DMS 273 (cell line): ENCODE measurements around the gene UQCR10.

ENCODE experiments used
- DNase-seq: peaks from one replicate; lab custom pipeline; 2025; ENCODE audit not compliant: unreplicated experiment; lab: John Stamatoyannopoulos, UW

Gene UQCR10

DNA sequence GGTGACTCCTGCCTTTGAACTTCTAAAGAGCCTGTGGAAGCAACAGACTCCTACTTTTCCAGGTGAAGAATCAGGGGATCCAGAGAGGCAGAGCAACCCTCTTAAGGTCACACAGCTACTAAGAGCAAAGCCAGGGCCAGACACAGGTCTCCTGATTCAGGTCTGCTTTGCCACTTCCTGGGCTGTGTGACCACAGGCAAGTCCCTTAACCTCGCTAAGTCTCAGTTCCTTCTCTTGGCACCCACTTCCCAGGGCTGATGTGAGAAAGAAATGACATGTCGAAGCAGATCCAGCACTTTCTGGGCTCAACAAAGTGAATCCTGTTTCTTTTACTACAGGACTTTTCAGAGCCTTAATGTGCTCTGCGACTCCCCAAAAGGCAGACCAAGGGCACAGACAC, 30.2 kb downstream of the UQCR10 start:
- no peak for DNase-seq

DNA sequence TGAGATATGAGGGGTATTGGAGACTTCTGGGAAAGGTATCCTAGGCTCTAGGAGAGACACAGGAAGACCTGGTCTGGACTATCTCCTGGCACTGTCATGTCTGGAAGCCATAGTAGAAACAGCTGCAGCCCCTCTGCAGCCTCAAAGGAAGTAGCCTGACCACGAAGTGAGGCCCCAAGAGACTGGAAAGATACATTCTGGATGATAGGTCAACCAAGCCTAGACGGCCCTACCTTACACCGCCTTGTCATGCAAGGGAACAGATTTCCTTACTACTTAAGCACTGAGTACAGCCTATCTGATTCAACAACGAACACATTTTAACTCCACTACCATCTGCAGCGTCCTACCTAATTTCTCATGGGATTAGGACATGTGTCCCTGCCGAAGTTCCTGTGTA, 31.1 kb downstream of the UQCR10 start:
- DNase-seq, result no peak

DNA sequence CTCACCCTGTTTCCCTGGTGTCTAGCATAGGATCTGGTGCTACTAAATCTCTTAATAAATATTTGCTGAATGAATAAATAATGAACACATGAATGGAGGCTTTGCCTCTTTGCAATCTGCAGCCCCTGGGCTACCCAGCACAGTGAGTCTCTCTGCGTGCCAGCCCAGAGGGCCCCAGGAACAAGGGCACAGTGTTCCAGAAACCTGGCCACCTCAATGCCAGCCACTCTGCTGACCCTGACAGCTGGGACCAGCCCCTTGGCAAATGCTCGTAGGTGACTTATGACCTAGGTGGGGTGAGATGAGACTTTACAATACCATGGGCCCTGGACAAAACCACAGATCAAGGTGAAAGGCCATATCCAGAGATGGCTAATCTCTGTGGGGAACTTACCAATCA, 31.6 kb downstream of the UQCR10 start:
- DNase-seq, result no peak

DNA sequence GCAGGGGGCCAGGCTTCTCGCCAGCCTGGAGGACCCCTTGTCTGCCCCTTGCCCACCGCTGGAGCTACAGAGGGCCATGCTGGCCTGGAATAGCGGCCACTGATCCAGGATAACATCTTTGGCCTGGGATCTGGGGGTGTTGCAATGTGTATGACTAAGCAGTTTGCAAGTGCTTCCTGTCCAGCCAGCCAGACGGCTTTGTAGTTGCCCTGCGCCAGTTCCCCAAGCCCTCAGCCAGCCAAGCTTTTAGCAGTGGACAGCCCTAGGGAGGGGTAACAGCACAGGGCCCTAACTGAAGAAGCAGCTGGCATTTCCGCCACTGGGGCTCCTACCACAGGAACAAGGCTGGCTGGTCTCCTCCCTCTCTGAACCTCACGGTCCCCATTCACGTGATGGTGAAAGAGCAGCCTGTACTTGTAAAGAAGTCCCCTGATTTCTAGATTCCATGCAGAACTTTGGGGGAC, 32.1 kb downstream of the UQCR10 start:
- no peak for DNase-seq

DNA sequence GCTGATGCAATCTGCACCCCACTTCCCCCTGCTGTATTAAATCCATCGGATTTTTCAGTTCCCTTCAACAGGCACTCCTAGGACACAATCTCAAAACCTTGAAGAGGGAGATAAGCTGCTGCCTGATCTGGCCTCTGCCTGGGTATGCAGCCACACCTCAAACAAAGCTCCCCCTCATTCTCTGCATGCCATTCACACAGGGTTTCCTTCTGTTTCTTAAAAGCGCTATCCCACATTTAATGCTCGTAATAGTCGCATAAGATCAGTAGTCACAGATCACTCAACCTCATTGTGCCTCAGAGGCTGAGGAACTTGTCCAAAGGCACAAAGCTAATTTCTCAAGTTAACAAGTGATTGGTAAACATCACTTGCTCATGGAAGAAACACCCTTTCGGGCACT, 34.0 kb downstream of the UQCR10 start:
- DNase-seq, result no peak

DNA sequence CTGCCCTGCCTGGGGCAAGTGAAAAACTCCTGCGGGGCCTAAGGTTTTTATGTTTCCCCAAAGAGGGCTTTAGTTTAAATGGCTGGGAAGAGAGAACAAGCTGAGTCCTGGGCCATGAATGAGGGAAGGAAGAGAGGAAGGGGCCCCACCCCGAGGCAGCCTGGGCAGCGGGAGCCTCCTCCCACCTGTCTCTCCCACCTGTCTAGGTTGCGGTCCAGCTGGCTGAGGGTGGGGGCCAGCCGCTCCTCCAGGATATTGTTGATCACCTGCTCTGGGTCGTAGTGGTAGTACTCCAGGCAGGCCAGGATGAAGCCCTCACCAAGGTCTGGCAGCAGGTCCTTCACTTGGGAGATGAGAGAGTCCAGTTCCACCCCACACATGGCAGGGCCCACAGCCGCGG, 34.6 kb downstream of the UQCR10 start:
- no peak for DNase-seq

DNA sequence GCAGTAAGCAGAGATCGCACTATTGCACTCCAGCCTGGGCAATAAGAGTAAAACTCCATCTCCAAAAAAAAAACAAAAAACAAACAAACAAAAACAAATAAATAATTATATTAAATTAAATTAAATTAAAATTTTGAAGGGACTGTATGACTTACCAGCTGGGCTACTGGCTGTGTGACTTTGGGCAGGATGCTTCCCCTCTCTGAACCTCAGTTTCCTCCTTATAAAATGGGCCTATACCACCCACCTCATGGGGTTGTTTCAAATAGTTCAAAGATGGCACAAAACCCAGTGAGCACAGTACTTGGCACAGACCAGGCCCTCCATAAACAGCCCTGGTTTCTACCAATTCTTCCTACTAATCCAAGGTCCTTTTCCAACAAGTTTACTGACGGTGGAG, 36.0 kb downstream of the UQCR10 start:
- no peak for DNase-seq

DNA sequence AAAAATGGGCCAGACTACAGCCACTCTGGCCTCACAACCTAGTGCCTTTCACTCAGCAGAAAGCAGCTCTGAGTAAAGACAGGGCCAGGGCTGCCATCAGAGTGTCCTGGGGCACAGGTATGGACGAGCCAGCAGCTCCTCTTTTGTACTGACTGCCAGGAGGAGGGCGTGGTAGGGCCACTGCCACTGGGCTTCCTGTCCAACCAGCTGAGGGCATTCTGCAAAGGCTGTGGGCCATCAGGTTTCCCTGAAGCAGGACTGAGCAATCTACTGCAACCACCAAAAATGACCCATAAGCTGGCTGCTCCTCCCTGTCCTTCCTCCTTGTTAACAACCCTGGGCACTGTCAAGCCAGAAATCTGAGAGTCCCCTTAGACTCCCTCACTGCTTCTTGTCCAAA, 37.8 kb downstream of the UQCR10 start:
- no peak for DNase-seq

DNA sequence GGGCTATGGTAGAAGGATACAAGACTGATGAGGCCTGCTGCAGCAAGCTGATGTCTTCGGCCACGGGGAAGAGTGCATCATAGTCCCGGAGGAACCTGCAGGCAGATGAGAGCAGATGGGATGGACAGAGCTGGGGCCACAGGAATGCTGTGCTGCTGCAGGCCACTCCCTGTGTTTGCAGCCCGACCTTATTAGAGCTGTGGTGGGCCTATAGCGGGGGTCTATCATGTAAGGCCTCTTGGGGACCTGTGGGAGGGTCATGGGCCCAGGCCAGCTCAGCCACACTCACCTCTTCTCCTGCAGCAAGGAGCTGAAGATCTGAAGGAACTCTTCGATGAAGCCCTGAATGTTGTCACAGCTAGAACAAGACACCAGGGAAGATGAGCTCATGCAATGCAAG, 39.0 kb downstream of the UQCR10 start:
- no peak for DNase-seq

DNA sequence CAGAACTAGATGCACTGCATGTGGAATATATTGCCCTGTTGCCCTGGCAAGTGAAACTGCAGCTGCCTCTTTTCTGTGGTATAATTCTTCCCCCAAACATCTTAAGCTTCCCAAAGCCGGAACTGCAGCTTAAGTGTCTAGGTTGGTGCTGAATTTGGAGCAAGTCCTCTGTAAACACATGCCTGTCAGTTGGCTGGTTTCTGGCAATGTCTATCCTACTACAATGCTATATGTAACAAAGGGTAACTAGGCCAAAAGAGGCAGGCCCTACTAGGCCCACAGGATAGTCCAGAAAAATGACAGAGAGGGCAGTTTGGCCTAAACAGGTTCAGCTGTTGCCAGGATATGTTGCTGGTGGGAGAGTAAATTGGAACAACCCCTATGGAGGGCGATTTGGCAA, 43.0 kb downstream of the UQCR10 start:
- no peak for DNase-seq

DNA sequence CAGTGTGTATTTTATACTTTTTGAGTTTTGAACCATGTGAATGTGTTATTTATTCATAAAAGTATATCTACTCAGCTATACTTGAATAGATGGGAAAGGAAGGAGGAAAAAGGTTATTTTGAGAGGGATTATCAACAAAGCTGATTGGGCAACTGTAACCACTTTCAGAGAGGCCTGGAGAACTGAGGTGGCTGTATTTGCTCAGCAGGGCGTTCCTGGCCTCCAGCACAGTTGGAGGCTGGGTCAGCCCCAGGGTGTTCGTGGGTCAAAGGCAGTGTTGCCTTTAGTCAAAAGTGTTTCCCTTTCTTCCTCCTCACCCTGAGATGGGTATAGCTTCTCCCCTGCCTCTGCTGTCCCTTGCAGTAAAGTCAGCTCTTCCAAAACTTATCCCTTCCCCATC, 44.2 kb downstream of the UQCR10 start:
- no peak for DNase-seq

DNA sequence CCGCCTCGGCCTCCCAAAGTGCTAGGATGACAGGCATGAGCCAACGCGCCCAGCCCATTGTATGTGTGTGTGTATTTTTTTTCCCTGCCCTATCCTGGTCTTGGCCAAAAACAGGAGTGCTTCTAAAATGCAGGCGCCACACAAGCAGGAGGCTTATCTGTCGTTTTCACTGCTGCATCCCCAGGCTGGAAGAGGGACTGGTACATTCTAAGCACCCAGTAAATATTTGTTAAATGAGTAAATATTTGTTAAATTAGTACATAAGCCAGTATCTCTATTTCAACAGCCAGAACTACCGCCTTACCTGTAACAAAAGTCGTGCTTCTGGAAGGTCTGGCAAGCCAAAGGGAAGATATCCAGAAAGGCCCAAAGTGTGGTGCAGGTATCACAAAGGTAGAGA, 46.0 kb downstream of the UQCR10 start:
- no peak for DNase-seq

DNA sequence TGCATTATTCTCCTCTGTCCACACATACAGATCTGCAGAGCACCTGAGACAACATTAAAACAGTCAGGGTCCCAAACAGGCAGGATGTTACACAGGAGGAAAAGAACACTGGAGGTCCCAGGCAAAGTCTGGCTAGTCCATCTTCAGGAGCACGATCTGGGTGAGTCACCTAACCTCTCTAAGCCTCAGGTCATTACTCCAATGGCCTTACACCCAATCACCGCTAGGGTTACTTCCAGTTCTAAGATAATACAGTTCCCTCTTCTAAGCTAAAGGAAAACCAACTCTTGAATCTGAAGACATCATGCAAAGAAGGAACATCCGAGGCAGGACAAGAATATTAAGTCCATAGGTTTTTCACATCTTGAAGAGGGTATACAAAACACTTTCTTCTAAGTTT, 46.4 kb downstream of the UQCR10 start:
- no peak for DNase-seq

DNA sequence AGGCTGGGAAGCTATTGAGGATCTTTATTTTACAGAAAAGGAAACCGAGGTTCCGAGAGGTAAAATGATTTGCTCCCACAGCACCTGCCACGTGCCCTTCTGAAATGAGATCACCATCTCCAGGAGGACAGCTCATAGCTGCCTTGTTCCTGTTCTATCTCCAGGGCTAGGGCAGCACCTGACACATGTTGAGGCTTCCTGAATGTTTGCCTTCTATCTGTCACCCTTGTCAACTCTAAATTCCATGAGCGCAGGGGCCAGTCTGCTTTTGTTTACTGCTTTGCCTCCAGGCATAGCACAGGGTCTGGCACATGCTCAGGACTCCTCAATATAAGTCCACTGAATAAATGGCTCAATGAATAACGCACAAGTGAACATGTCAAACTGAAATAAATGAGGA, 46.8 kb downstream of the UQCR10 start:
- no peak for DNase-seq

DNA sequence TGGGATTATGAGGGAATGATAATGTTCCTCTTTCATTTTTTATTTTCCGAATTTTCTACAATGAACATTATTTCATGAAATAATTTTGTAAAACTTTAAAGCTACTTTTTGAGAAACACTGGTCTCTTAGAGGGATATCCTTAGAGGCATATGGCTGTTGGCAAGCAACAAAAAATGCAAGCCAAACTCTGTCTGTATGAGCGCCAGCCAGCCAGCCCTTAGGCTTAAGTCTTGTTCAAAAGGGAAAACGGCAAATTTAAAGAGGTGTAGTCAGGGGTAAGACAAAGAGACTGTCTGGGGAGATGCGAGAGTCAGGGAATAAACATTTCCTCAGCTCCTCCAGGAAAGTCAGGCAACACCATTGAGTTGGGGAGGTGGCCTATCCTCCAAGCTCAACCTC, 48.4 kb downstream of the UQCR10 start:
- peak; percentile 42 for DNase-seq

DNA sequence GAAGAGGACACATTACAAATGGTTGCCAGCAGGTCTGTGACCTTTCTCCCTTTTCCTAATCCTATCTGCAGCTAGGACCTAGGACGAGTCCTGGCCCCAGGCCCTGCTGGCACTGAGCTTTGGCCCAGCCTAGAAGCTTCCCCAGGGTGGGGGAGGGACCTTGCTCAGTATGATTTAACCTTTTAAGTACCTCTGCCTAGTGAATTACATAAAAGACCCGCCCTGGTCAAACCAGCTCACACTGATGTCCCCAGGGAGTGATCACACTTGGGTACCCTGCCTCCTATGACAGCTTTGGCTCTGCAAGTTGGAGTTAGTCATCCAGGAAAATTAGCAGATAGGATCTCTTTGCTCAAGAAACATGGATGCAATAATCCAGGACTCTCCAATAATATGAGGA, 49.0 kb downstream of the UQCR10 start:
- DNase-seq, result peak; percentile 68

DNA sequence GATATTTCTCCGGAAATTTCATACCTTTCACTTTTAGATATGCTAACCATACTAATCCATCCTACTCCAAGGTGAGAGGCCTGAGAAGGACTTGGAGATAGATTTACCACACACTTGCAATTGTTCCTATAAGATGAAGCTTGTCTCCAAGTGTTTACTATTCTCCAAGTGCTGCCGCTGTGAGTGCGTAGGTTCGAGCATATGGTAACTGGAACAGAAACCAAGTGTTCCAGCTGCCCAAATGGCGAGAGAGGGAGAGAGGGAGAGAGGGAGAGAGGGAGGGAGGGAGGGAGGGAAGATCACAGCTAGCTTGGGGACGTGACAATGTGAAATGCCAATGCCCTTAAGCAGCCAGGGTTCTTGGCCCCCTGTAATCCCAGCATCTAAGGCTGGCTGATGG, 49.4 kb downstream of the UQCR10 start:
- DNase-seq, result peak; percentile 92

DNA sequence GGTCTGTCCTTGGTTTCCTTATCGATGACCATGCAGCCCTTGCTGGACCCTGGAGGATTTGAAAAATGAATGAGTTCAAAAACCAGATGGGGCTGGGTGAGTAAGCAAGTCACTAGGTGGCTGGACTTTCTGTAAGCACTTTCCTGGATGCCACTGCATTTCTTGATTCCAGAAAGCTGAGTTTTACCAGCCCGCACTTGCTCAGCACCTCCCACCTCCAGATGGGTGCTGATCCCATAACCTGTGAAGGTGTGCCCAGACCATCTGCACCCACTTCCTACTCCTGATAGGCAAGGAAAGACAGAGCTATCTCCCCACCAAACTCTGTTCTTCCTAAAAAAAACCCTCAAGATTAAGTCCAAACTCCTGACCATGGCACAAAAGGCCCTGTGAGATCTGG, 49.8 kb downstream of the UQCR10 start:
- DNase-seq, result peak; percentile 76

DNA sequence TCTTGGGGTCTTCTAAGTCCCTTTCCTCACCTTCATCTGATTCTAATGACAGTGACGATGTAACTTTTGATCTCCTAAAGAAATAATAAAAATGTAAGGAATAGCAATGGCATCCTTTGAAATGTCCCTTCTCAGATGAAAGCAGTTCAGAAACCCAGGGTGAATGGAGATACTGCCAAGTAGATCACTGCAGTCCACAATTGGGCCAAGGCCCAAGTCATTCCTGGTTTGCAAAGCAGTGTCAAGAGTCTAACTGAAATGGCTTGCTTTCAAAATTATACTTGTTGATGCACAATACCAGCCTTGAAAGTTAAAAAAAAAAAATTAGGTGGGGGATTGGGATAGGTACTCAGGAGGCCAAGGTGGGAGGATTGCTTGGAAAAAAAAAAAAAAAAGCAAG, 50.6 kb downstream of the UQCR10 start:
- DNase-seq, result peak; percentile 43

DNA sequence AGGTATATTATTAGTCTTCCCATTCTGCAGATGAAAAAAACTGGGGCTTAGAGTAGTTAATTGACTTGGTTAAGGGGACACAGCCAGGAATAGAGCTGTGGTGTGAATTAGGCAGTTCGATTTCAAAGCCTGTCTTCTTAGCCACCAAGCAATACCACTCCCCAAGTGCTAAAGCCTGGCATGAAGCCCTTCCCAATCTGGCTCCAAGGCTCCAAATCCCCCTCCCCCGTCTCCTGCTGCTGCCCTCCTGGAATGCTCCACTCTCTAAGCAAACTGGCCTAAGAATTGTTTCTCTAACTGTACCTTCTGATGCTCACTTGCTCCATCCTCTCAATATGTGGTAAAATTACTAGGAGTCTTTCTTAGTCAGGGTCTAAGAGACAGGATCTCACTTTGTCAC, 52.3 kb downstream of the UQCR10 start:
- DNase-seq, result peak; percentile 47
